Epithelial cell of alveolus of lung (primary cell): ENCODE measurements around the gene BDKRB1. TPM values are rescaled to one million over a fixed set of nuclear protein-coding genes. Genes with fewer than 3 reads are reported as not detected.

Experiments
- total RNA-seq: library from RNA; depleted of rRNA; stranded (reverse); fragments of >200 nt; gene quantifications from 2 replicates; pipeline ENCODE4 v1.2.1, GENCODE V29; 2015

The BDKRB1 gene
- total RNA-seq, result 4.8 and 53.3 TPM in 2 replicates

DNA sequence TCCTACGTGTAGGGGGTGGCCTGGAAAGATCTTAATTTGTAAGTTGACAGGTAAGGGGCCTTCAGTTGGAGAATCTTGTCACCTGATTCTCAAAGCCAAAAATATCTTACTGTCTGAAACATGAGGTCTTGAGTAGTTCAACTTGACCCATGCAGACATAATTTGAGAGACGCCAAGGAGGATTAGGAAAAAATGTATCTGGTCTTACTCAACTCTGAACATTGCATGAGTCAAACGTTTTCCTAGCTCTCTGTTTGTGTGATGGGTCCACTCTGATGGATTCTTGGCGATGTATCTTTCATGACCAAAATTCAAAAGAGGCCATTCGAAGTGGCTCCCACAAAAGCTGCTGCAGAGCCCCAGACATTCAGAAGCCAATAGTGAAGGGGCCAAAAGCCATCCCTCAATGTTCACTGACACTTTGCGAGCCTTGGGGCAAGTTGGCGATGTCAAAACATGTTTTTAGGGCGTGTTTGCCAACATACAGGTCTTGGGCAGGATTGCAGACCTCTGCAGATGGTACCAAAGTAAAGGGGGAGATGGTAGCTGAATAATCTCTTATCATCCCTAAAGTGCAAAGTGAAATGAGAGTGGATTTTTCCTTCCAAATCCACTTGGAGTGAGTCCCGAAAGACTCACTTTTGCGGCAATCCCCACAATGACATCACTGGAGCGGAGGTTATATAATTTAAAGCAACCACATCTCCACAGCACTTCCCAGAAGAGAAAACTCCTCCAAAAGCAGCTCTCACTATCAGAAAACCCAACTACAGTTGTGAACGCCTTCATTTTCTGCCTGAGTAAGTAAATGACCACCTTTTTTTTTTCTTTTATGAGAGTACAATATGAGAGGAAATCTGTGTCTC lies at the start of gene BDKRB1:
Gene BDKRB1 (plus strand): TSS at position 710 of the 866 bp plus-strand sequence. CDS start 7,473 bp downstream, outside the sequence.

Other genes starting within 250 kb of the BDKRB1 start
- gene C14orf132, start 216.8 kb upstream of the BDKRB1 start, total RNA-seq, result 22.0 and 50.3 TPM in 2 replicates
- gene BDKRB2, start 51.4 kb upstream of the BDKRB1 start, total RNA-seq, result 43.4 and 49.1 TPM in 2 replicates
- 8.1 and 14.0 TPM in 2 replicates for gene ATG2B, start 107.1 kb downstream of the BDKRB1 start, total RNA-seq
- 16.1 and 23.0 TPM in 2 replicates for gene GSKIP, start 107.3 kb downstream of the BDKRB1 start, total RNA-seq
- 0.64 and 1.8 TPM in 2 replicates for gene AK7, start 135.9 kb downstream of the BDKRB1 start, total RNA-seq
- gene PAPOLA, start 246.2 kb downstream of the BDKRB1 start, total RNA-seq, result 65.8 and 87.9 TPM in 2 replicates